CD4-positive, alpha-beta memory T cell (primary cell): ENCODE results near the gene SLC22A3. TPM values are rescaled to one million over a fixed set of nuclear protein-coding genes. Genes with fewer than 3 reads are reported as not detected.
A peak's percentile ranks its signal among the peaks of the same experiment; 100 is the strongest.
"Not testable (repeated sequence)": the region's sequence is repeated elsewhere in the genome, so short reads cannot be mapped to it uniquely, and the experiment has no call there.

Source experiments
- CTCF ChIA-PET: fragments of 350-600 bp; sonication (Branson Sonifier 250); formaldehyde crosslinking; loops from one replicate; lab custom pipeline; 2021; ENCODE audit warnings: inconsistent platforms; ENCODE audit not compliant: partially characterized antibody; lab: Charles Lee
- POLR2A ChIA-PET: fragments of 350-600 bp; sonication (Branson Sonifier 250); formaldehyde crosslinking; loops from one replicate; lab custom pipeline; 2021; ENCODE audit not compliant: partially characterized antibody; lab: Charles Lee
- DNase-seq, 5 donors: peaks; one replicate each; pipeline versions ENCODE4 v3.0.0 to v3.0.0-alpha.2; 2020 to 2022; ENCODE audit warnings: mixed read lengths in 1 of 5
- H3K27ac ChIP-seq: one replicate; pipeline ENCODE4 v1.7.0; 2013; ENCODE audit warnings: low read depth, low read length
- H3K27me3 ChIP-seq: 2 replicates; pipeline ENCODE4 v1.7.0; 2013; ENCODE audit warnings: mild to moderate bottlenecking, low read length, moderate library complexity; ENCODE audit not compliant: insufficient read depth
- H3K36me3 ChIP-seq: 2 replicates; pipeline ENCODE4 v1.7.0; 2013; ENCODE audit warnings: mild to moderate bottlenecking, low read length, moderate library complexity; ENCODE audit not compliant: insufficient read depth
- H3K4me1 ChIP-seq: 2 replicates; pipeline ENCODE4 v1.7.0; 2013; ENCODE audit warnings: mild to moderate bottlenecking, low read length, moderate library complexity; ENCODE audit not compliant: insufficient read depth
- H3K4me3 ChIP-seq, 2 donors: one replicate each; pipeline ENCODE4 v1.7.0; 2013; ENCODE audit warnings: low read length in 2 of 2, mild to moderate bottlenecking in 1 of 2
- H3K9me3 ChIP-seq, 2 donors: one replicate each; pipeline ENCODE4 v1.7.0; 2013; ENCODE audit warnings: low read length in 2 of 2, control low read depth in 1 of 2; ENCODE audit not compliant: control insufficient read depth in 1 of 2
- H3K27ac Mint-ChIP-seq, 7 donors: one replicate each; pipeline ENCODE4 v1.8.0; 2020 to 2021; ENCODE audit warnings: mixed read lengths in 7 of 7, mild to moderate bottlenecking in 6 of 7, inconsistent platforms in 3 of 7, moderate library complexity in 3 of 7
- H3K27me3 Mint-ChIP-seq, 2 donors: one replicate each; pipeline ENCODE4 v1.8.0; 2020 to 2021; ENCODE audit warnings: mixed read lengths in 2 of 2
- H3K36me3 Mint-ChIP-seq, 2 donors: one replicate each; pipeline ENCODE4 v1.8.0; 2020 to 2021; ENCODE audit warnings: mixed read lengths in 2 of 2, inconsistent platforms in 1 of 2, mild to moderate bottlenecking in 1 of 2
- H3K4me1 Mint-ChIP-seq, 4 donors: one replicate each; pipeline ENCODE4 v1.8.0; 2020 to 2021; ENCODE audit warnings: mixed read lengths in 4 of 4, mild to moderate bottlenecking in 1 of 4
- H3K4me3 Mint-ChIP-seq, 8 donors: one replicate each; pipeline ENCODE4 v1.8.0; 2020 to 2021; ENCODE audit warnings: mixed read lengths in 8 of 8, mild to moderate bottlenecking in 7 of 8, moderate library complexity in 6 of 8, inconsistent platforms in 3 of 8
- H3K9me3 Mint-ChIP-seq, 8 donors: one replicate each; pipeline ENCODE4 v1.8.0; 2020 to 2021; ENCODE audit warnings: mixed read lengths in 8 of 8, mild to moderate bottlenecking in 5 of 8, inconsistent platforms in 3 of 8, moderate library complexity in 1 of 8
- intact Hi-C: fragments of 100-400 bp; cut with micrococcal nuclease; formaldehyde crosslinking; loops from one replicate; pipeline ENCODE4 v1.15.1; 2023
- polyA plus RNA-seq, 2 donors: library from polyadenylated mRNA; unstranded; fragments of 300-500 nt; fragmentation: Illumina TruSeq; gene quantifications; one replicate each; pipeline ENCODE4 v1.2.3, GENCODE V29; 2021
- total RNA-seq, 2 experiments: library from RNA; stranded (reverse); gene quantifications; one replicate each; pipeline ENCODE4 v1.2.3, GENCODE V29; 2021

The SLC22A3 gene
- total and polyA plus RNA-seq, 4 experiments from 2014 or later = 0.20 to 0.38 TPM; not detected in 2

DNA sequence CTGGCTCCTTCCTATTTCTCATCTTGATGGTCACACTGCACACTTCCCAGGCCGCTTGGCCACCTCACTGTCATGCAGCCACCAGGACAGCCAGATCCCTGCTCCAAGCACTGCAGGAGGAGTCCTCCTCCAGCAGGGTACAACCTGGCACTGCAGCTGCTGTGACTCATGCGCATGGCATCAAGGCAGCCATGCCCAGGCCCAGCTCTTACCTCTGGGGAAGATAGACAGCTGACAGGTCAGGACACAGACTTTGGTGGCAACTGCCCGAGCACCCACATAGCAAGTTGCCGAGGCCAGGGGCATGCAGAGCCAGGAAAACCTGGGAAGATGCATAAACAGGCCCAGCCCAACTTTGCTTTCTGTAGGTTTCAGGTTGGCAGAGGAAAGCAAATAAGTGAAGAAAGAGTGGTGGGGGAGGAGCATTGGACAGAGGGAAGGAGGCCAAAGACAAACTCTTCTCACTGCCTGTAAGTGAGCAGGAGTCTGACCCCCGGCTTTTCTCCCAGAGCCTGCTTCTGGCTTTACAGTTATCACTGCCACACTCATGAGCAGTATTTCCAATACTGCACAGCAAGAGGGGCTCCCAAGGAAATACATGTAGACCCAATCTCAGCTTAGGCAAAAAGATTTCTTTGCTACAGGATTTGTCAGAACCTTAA is 38.8 kb downstream of the SLC22A3 start:
- Mint-ChIP-seq H3K4me3 (no peak overlapping the region), H3K27ac (no peak overlapping the region), H3K36me3 (peaks cover 2 to 7% of the 10 kb centered on the region in 2 donors), H3K4me1 (no peaks in the 10 kb centered on the region), H3K9me3 (peaks cover 5 to 21% (median 14%) of the 10 kb centered on the region in 8 donors), H3K27me3 (peaks cover 3 to 5% of the 10 kb centered on the region in 2 donors)
- ChIA-PET POLR2A (no interaction called here), CTCF (no interaction called here)
- H3K4me1 ChIP-seq = no peaks in the 10 kb centered on the region
- intact Hi-C loops = no loop called here
- H3K36me3 ChIP-seq = no peaks in the 10 kb centered on the region
- no peak overlapping the region for H3K4me3 ChIP-seq
- no peak for DNase-seq
- H3K9me3 ChIP-seq = no peaks in the 10 kb centered on the region
- H3K27ac ChIP-seq = no peak overlapping the region
- H3K27me3 ChIP-seq = no peaks in the 10 kb centered on the region

- Mint-ChIP-seq H3K4me1 (no peaks in the 10 kb centered on the region), H3K9me3 (peaks cover 2 to 10% (median 5%) of the 10 kb centered on the region in 8 donors), H3K27ac (peak overlapping the region in 1 of 7 donors; percentile 15), H3K27me3 (peaks cover 3 to 8% of the 10 kb centered on the region in 2 donors), H3K4me3 (no peak overlapping the region), H3K36me3 (peaks cover 0 to 2% of the 10 kb centered on the region in 2 donors)
- ChIA-PET CTCF (no interaction called here), POLR2A (no interaction called here)
- no peak overlapping the region for H3K4me3 ChIP-seq
- H3K36me3 ChIP-seq = no peaks in the 10 kb centered on the region
- no peaks in the 10 kb centered on the region for H3K4me1 ChIP-seq
- intact Hi-C loops = no loop called here
- DNase-seq = no peak
- H3K27me3 ChIP-seq = no peaks in the 10 kb centered on the region
- no peaks in the 10 kb centered on the region for H3K9me3 ChIP-seq
- H3K27ac ChIP-seq = no peak overlapping the region
Measured at GRCh38 chr6:160387916-160388643, 39.9 kb downstream of the SLC22A3 start.

- H3K27ac ChIP-seq = no peak overlapping the region
- CTCF ChIA-PET = no interaction called here
- Mint-ChIP-seq H3K36me3 (peaks cover 0 to 2% of the 10 kb centered on the region in 2 donors), H3K9me3 (peaks cover 0 to 11% (median 3%) of the 10 kb centered on the region in 8 donors), H3K27me3 (peaks cover 3 to 12% of the 10 kb centered on the region in 2 donors), H3K4me1 (no peaks in the 10 kb centered on the region), H3K27ac (no peak overlapping the region), H3K4me3 (no peak overlapping the region)
- no peak overlapping the region for H3K4me3 ChIP-seq
- H3K27me3 ChIP-seq = no peaks in the 10 kb centered on the region
- H3K4me1 ChIP-seq = no peaks in the 10 kb centered on the region
- intact Hi-C loops = no loop called here
- H3K36me3 ChIP-seq = no peaks in the 10 kb centered on the region
- POLR2A ChIA-PET = no interaction called here
- no peak for DNase-seq
- H3K9me3 ChIP-seq = no peaks in the 10 kb centered on the region
Measured at GRCh38 chr6:160388922-160389321, 40.7 kb downstream of the SLC22A3 start.

DNA sequence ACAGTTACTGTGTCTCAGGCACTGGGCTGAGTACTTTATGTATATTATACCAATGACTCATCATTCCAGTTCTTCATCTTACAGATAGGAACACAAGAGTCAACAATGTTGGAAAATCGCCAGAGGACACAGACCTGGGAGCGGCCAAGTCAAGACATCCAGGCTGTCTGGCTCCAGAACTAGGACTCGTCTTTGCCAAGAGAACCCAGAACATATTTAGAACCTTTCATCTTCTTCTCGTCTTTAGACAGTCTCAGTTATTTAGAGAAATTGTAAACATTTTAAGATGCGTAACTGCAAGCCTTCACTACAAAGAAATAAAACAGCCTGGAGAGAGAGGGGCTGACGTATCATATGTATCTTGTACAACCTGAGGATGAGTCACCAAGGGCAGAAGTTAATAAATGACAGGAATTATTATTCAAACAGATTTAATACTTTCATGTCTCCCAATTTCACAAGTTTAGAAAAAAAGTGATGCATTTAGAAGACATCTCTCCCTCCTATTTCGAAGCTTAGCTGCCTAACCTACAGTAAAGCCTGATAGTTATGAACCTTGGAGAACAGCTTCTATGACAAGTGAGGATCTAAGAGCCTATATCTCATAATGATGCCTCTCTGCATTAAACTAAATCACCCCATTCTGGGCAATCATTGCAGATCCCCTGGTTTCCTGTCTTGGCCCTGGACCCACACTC is 43.4 kb downstream of the SLC22A3 start:
- peaks cover 0 to 5% (median 0%) of the 10 kb centered on the region in 8 donors for H3K9me3 Mint-ChIP-seq
- CTCF ChIA-PET = no interaction called here
- Histone ChIP-seq H3K27ac (no peak overlapping the region), H3K4me1 (no peaks in the 10 kb centered on the region), H3K9me3 (no peaks in the 10 kb centered on the region), H3K36me3 (no peaks in the 10 kb centered on the region), H3K4me3 (no peak overlapping the region), H3K27me3 (no peaks in the 10 kb centered on the region)
- POLR2A ChIA-PET = no interaction called here
- no peaks in the 10 kb centered on the region for H3K36me3 Mint-ChIP-seq
- intact Hi-C loops = no loop called here
- H3K27me3 Mint-ChIP-seq = peaks cover 4 to 12% of the 10 kb centered on the region in 2 donors
- no peak for DNase-seq
- H3K27ac Mint-ChIP-seq = no peak overlapping the region
- no peak overlapping the region for H3K4me3 Mint-ChIP-seq
- H3K4me1 Mint-ChIP-seq = no peaks in the 10 kb centered on the region

DNA sequence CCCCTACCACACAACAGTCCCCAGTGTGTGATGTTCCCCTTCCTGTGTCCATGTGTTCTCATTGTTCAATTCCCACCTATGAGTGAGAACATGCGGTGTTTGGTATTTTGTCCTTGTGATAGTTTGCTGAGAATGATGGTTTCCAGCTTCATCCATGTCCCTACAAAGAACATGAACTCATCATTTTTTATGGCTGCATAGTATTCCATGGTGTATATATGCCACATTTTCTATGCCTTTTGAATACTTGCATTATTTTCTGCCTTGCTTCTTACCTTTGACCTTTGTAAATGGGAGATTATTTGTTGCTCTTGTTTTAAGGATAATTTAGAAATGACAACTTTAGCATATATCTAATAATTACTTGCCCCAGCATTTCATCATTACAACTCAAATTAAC is 45.3 kb downstream of the SLC22A3 start:
- CTCF ChIA-PET, H3K4me1 Mint-ChIP-seq, POLR2A ChIA-PET, H3K27ac Mint-ChIP-seq, intact Hi-C loops, H3K9me3 Mint-ChIP-seq, H3K4me3 ChIP-seq, DNase-seq, H3K27me3 ChIP-seq, H3K36me3 Mint-ChIP-seq, H3K4me3 Mint-ChIP-seq, H3K36me3 ChIP-seq, H3K4me1 ChIP-seq, H3K9me3 ChIP-seq, H3K27ac ChIP-seq: not testable (repeated sequence)
- peaks cover 4 to 10% of the 10 kb centered on the region in 2 donors for H3K27me3 Mint-ChIP-seq

GRCh38 chr6:160393891-160394653 is 45.9 kb downstream of the SLC22A3 start:
- Histone ChIP-seq H3K36me3 (no peaks in the 10 kb centered on the region), H3K4me1 (peaks cover 7% of the 10 kb centered on the region), H3K27ac (no peak overlapping the region), H3K9me3 (no peaks in the 10 kb centered on the region), H3K4me3 (no peak overlapping the region), H3K27me3 (no peaks in the 10 kb centered on the region)
- intact Hi-C loops = no loop called here
- Mint-ChIP-seq H3K4me1 (peaks cover 2 to 6% (median 3%) of the 10 kb centered on the region in 4 donors), H3K4me3 (no peak overlapping the region), H3K27me3 (peaks cover 4 to 10% of the 10 kb centered on the region in 2 donors), H3K9me3 (peaks cover 0 to 5% (median 0%) of the 10 kb centered on the region in 8 donors), H3K27ac (no peak overlapping the region), H3K36me3 (no peaks in the 10 kb centered on the region)
- no peak for DNase-seq
- ChIA-PET CTCF (no interaction called here), POLR2A (no interaction called here)

DNA sequence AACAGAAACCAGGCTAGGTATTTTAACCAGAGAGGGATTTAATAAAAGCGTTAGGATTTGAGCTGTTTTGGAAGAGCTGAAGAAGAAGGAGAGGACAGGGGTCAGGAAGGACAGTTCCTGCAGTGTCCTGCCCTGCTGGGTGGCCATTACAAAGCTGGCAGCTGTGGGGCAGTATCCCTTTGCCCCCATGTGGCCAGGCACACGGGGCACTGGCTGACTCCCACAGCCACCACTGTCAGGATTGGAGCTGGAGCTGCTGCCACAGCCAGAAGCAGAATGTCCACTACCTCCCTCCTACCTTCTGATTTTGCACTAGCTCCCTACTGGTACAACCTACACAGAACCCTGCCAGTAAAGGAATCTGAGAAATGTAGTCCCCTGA is 46.5 kb downstream of the SLC22A3 start:
- no peaks in the 10 kb centered on the region for H3K9me3 ChIP-seq
- H3K36me3 Mint-ChIP-seq = no peaks in the 10 kb centered on the region
- peaks cover 4 to 10% of the 10 kb centered on the region in 2 donors for H3K27me3 Mint-ChIP-seq
- peaks cover 2 to 11% (median 4%) of the 10 kb centered on the region in 4 donors for H3K4me1 Mint-ChIP-seq
- H3K4me3 Mint-ChIP-seq = no peak overlapping the region
- peaks cover 11% of the 10 kb centered on the region for H3K4me1 ChIP-seq
- peaks cover 0 to 5% (median 0%) of the 10 kb centered on the region in 8 donors for H3K9me3 Mint-ChIP-seq
- H3K36me3 ChIP-seq = no peaks in the 10 kb centered on the region
- intact Hi-C loops = no loop called here
- H3K4me3 ChIP-seq = no peak overlapping the region
- DNase-seq = no peak
- H3K27me3 ChIP-seq = no peaks in the 10 kb centered on the region
- ChIA-PET CTCF (no interaction called here), POLR2A (no interaction called here)
- H3K27ac Mint-ChIP-seq = no peak overlapping the region
- H3K27ac ChIP-seq = no peak overlapping the region
